GM18861 (cell line): ENCODE measurements around the gene OTUD4.
A peak's percentile ranks its signal among the peaks of the same experiment; 100 is the strongest.
"Not testable (repeated sequence)": the region's sequence is repeated elsewhere in the genome, so short reads cannot be mapped to it uniquely, and the experiment has no call there.

Experiments used
- ATAC-seq: cut with Tn5 transposase; IDR thresholded peaks from one replicate; pipeline ENCODE4 v1.9.1; 2021; ENCODE audit not compliant: unreplicated experiment

The OTUD4 gene

DNA sequence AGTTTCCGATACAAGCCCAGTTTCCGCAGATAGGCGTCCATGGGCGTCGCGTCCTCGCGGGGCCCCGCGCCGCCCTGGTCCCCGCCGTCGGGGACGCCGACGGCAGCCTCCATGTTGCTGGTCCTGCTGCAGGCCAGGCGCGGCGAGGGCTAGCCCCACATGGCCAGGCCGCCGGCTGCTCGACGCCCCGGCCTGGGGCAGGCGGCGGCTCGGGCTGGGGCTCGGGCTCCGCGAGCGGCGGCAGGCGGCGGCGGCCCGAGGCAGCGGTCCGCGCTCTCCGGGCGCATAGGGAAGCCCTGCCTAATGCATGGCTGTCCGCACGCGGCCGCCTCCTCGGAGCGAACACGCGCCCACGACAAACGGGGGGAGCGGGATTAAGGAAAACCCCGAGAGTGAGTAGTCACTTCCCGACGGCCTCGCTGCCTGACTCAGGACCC is 510 bp downstream of the OTUD4 start:
- peak; percentile 7 for ATAC-seq

DNA sequence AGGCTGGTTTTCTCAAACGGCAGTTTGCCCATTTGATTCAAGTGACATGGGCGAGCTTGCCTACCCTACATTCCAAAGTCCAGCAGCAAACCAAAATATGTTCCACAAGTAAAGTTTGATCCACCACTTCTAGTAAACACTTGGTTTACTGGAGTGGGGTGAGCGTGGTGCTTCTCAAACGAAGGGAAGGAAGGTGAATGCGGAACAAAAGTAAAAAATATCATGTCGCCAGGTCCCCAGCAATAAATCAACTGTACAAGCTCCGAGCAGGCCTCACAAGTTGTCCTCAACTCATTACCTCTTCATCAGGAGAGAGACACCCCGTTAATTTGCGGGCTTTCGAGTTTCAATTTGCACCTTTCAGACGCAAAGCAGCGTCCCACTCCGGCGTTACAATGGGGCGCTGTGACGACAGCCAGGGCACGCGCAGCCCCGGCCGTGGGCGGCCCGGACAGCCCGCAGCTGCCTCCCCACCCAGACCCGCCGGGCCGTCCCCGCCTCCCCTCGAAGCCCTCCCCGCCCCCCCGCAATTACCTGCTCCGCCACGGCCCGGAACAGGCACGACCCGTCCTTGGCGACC is 1.0 kb downstream of the OTUD4 start:
- ATAC-seq: peak; percentile 30

- ATAC-seq: no peak
Observed at GRCh38 chr4:145178740-145179280, 1.6 kb downstream of the OTUD4 start.

GRCh38 chr4:145177906-145178538 is 2.4 kb downstream of the OTUD4 start:
- ATAC-seq: no peak

GRCh38 chr4:145177511-145177905 is 2.9 kb downstream of the OTUD4 start:
- no peak for ATAC-seq

GRCh38 chr4:145176641-145177432 is 3.6 kb downstream of the OTUD4 start:
- no peak for ATAC-seq

DNA sequence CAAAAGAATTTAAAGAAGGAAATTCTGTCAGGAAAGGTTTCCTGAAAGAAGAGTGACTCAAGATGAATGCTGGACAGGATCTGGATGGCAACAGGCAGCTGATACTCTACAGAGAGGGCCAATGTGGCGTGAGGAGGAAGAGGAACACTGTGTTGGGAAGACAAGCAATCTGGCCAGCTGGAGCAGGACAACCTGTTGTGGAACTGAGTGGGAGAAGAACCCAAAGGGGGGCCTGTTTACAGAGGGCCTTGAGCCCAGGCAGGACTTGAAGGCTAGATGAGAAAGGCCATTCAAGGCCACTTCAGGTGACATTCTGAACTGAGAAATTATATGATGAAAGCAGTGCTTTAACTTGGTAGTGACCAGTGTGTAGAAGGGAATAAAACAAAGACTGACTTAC is 8.5 kb downstream of the OTUD4 start:
- ATAC-seq: no peak

GRCh38 chr4:145170223-145170622 is 10.2 kb downstream of the OTUD4 start:
- ATAC-seq: no peak

DNA sequence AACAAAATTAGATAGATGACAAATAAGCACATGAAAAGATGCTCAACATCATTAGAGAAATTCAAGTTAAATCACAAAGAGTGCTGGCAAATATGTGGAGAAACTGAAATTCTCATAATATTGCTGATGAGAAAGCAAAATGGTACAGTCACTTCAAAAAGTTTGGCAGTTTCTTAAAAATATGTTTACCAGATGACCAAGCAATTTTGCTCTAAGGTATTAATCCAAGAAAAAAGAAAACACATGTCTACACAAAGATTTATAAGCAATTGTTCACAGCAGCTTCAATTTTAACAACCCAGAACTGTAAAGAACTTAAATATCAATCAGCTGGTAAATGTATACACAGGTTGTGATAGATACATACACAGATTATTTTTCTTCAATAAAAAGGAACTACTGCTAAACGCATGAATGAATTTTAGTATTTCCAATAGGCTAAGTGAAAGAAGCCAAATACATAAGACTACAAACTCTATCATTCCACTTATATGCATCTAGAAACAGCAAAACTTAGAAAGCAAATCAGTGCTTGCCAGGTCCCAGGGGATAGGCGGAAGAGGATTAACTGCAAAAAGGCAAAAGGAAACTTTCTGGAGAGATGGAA is 11.7 kb downstream of the OTUD4 start:
- no peak for ATAC-seq

- ATAC-seq: no peak
Observed at GRCh38 chr4:145167887-145168286, 12.5 kb downstream of the OTUD4 start.

GRCh38 chr4:145161549-145161948 is 18.8 kb downstream of the OTUD4 start:
- no peak for ATAC-seq

GRCh38 chr4:145156986-145157385 is 23.4 kb downstream of the OTUD4 start:
- no peak for ATAC-seq

DNA sequence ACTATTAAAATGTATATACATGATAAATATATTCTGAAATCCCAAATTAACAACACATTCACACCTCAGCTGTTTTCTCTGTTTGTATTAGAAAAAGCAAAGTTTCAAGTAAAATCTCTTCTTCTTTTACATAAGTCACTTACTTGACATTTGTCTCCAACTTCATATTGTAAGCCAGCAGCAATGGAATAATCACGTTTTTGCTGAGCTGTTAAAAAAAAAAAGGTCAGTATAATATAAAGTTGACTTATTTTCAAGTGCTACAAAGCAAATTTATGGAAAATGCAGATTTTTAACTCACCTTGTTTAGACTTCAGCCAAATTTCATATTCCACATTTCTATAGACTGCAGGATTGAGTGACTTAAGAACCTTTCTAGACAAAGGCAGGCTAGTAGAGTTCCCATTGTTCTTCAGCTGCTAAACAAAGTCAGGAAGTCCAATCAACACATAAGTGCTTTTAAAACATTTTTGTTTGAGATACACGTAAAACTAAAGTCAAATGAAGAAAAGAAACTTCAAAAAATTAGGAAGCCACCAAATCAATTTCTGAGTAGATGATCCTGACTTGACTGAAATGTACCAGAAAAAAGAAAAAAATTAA is 25.0 kb downstream of the OTUD4 start:
- ATAC-seq: no peak

DNA sequence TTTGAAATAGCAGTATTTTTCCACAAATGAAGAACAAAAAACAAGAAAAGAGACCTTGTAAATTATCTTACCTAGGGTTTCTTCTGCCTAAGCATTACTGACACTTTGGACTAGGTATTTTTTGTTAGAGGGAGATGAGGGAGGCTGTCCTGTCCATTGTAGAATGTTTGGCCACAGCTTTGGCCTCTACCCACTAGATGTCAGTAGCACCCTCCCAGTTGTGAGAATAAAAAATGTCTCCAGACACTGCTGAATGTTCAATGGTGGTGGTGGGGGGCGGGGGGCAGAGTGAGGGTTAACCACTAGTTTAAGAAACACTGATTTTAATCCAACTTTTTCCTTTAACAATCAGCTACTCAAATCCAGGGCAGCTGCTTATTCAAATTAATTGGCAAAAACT is 25.8 kb downstream of the OTUD4 start:
- peak; percentile 66 for ATAC-seq

DNA sequence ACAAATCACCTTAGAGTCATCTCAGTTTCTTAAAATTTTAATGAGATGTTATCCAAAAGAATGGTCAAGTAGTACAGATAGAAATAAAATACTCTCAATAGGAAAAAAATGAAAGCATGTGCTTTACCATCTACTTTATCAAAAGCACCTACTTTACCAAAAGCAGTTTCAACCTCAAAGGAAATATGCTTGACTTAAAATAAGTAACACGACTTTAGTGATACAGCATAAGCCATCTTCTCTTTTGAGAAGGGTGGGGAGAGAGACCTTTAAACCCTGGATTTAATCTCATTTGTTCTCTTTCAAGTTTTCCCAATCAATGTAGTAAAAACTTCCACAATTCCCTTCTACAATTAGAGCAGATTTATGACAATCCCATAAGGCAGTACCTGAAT is 26.5 kb downstream of the OTUD4 start:
- no peak for ATAC-seq

DNA sequence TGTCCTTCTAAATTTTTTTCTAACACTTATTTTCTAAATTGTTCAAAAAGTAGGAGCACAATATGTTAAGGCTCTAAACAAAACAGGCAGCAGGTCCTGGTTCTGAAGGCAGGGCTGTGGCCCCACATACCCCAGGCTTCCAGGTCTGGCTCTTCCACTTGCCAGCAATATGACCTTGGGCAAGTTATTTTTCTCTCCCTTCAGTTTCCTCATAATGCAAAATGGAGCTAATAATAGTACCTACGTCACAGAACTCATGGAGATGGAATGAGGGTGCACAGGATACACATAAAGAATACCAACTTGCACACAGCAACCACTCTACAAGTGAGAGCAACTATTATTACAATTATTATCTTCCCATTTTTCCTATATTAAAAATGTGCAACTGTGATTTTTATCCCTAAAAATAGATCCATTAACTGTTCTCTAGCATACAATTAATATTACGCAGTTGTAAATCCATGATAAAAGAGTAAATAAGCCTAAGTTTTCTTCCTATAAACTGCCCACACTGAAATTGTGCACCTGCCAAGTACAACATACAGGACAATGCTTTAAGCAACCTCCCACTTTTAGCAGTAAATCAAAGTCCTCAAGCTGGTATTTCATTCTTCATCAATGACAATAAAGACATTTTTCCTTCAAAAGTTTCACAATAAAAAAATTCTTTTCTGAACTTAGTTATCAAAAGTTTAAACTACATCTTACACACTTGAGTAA is 27.0 kb downstream of the OTUD4 start:
- ATAC-seq: no peak

DNA sequence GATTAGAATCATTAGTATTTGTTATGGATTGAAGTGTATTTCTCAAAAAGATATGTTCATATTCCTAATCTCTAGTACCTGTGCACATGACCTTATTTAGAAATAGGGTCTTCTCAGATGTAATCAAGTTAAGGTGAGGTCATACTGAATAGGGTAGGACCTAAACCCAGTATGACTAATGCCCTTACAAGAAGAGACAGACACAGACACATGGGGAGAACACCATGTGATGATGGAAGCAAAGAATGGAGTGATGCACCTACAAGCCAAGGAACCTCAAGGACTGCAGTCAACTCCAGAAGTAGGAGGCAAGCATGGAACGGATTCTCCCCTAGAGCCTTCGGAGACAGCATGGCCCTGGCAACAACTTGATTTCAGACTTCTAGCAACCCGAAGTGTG is 31.4 kb downstream of the OTUD4 start:
- no peak for ATAC-seq

DNA sequence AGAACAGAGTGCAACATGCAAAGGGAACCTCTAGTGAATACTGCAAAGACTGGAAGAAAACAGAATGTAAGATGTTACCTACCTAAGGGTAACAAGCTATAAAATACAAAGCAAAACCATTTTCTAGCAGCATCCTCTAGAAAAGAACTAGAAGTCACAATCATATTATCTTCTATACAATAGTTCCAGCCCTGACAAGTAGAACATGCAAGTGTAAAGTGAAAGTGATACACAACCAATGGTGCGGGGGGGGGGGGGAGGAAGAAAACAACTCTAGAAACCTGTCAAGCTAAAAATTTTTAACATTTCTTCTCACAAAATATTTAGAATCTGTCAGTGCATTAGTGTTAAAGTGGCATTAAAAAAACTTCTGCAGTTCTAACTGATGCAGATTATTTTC is 44.2 kb downstream of the OTUD4 start:
- ATAC-seq: not testable (repeated sequence)

DNA sequence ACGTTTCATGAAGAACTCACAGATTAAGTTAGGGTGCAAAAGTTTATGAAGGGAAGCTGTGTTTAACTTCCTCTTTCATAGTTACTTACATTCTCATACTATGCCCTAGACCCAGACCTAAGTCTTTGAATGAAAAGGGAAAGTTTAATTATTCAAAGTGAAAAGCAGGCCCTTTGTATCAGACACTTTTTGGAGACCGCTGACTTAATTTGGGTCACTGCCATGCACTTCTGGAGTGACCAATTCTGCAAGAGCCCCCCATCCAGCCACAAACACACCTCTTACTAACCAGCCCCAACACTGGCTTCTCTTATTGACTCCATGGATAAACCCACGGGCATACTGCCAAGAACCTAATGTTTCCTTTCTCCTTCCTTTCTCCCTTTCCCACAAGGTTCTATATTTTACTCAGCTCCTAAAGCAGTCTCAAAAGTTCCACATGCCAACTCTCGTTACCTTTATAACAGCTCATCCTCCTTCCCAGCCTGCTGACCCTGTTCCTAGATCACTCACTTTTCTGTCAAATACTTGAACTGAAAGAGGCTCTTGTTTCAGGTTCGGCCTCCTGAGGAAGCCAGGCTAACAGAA is 47.8 kb downstream of the OTUD4 start:
- ATAC-seq: peak; percentile 87

DNA sequence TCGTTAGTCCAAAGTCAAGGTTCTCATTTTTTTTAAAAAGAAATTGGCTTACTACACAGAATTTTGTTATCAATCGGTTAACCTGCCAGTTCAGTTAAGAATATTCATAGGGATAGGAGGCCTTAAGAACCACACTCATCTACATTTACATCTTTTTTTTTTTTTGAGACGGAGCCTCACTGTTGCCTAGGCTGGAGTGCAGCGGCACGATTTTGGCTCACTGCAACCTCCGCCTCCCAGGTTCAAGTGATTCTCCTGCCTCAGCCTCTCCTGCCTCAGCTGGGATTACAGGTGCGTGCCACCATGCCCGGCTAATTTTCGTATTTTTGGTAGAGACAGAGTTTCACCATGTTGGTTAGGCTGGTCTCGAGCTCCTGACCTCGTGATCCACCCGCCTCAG is 48.5 kb downstream of the OTUD4 start:
- no peak for ATAC-seq
